Neural cell (in vitro differentiated cells): ENCODE results near the gene IGIP. TPM values are rescaled to one million over a fixed set of nuclear protein-coding genes. Genes with fewer than 3 reads are reported as not detected.

Experiments
- H2AFZ ChIP-seq: fragments of 200-600, 300-800 bp; sonication (generic), shearing (Covaris generic); 2 replicates; pipeline ENCODE4 v1.6.0; 2014; ENCODE audit warnings: low read depth, mild to moderate bottlenecking, antibody characterized with exemption, low read length, moderate library complexity
- H3F3A ChIP-seq: fragments of 200-600 bp; shearing (Covaris generic); 2 replicates; pipeline ENCODE4 v1.6.1; 2016; ENCODE audit warnings: mild to moderate bottlenecking, moderate library complexity, mixed read lengths, antibody characterized with exemption, low read length; ENCODE audit not compliant: insufficient read depth, poor library complexity, severe bottlenecking
- H3K27ac ChIP-seq: fragments of 200-600, 300-800 bp; sonication (generic), shearing (Covaris generic); 2 replicates; pipeline ENCODE4 v1.5.1; 2014; ENCODE audit warnings: mild to moderate bottlenecking, low read length, moderate library complexity
- H3K27me3 ChIP-seq: fragments of 300-800, 200-600 bp; sonication (generic), shearing (Covaris generic); 2 replicates; pipeline ENCODE4 v1.6.0; 2014; ENCODE audit warnings: mild to moderate bottlenecking, low read depth, low read length, moderate library complexity; ENCODE audit not compliant: insufficient read depth
- H3K36me3 ChIP-seq: fragments of 300-800, 200-600 bp; sonication (generic), shearing (Covaris generic); 2 replicates; pipeline ENCODE4 v1.5.1; 2014; ENCODE audit warnings: mild to moderate bottlenecking, antibody characterized with exemption, low read length, moderate library complexity; ENCODE audit not compliant: insufficient read depth
- H3K4me2 ChIP-seq: fragments of 300-800, 200-600 bp; sonication (generic), shearing (Covaris generic); 2 replicates; pipeline ENCODE4 v1.6.0; 2014; ENCODE audit warnings: mild to moderate bottlenecking, low read length
- H3K4me3 ChIP-seq: fragments of 300-800, 200-600 bp; sonication (generic), shearing (Covaris generic); 2 replicates; pipeline ENCODE4 v1.5.1; 2014; ENCODE audit warnings: mild to moderate bottlenecking, low read length, moderate library complexity
- H3K79me2 ChIP-seq: fragments of 200-600 bp; shearing (Covaris generic); replicated peaks from 2 replicates; pipeline ENCODE4 v1.6.0; 2014; ENCODE audit warnings: mild to moderate bottlenecking, low read length, moderate library complexity; ENCODE audit not compliant: insufficient read depth
- H3K9ac ChIP-seq: fragments of 300-800, 200-600 bp; sonication (generic), shearing (Covaris generic); 2 replicates; pipeline ENCODE4 v1.6.1; 2016; ENCODE audit warnings: mild to moderate bottlenecking, low read length, mixed read lengths
- H3K9me2 ChIP-seq: fragments of 200-600 bp; shearing (Covaris generic); 2 replicates; pipeline ENCODE4 v1.6.1; 2016; ENCODE audit warnings: mild to moderate bottlenecking, low read length, mixed read lengths; ENCODE audit not compliant: insufficient read depth
- H3K9me3 ChIP-seq: fragments of 200-600, 300-800 bp; sonication (generic), shearing (Covaris generic); 2 replicates; pipeline ENCODE4 v1.6.1; 2016; ENCODE audit warnings: mild to moderate bottlenecking, mixed run types, low read length, moderate library complexity, mixed read lengths
- H4K20me1 ChIP-seq: fragments of 200-600 bp; shearing (Covaris generic); 2 replicates; pipeline ENCODE4 v1.6.1; 2016; ENCODE audit warnings: mild to moderate bottlenecking, mixed run types; ENCODE audit not compliant: insufficient read depth
- EP300 ChIP-seq: fragments of 450-650 bp; conservative IDR thresholded peaks from 2 replicates; pipeline ENCODE4 v1.6.1; 2014; ENCODE audit warnings: antibody characterized with exemption, mild to moderate bottlenecking, moderate library complexity; ENCODE audit not compliant: poor library complexity, severe bottlenecking
- EZH2 ChIP-seq: fragments of 200-600, 300-800 bp; shearing (Covaris generic), sonication (generic); IDR thresholded peaks from 2 replicates; pipeline ENCODE4 v1.6.1; 2014; ENCODE audit warnings: antibody characterized with exemption, low read length, borderline replicate concordance, mild to moderate bottlenecking; ENCODE audit not compliant: insufficient read depth, poor library complexity, severe bottlenecking
- MXI1 ChIP-seq: fragments of 450-650 bp; conservative IDR thresholded peaks from 2 replicates; pipeline ENCODE4 v1.6.1; 2014; ENCODE audit warnings: antibody characterized with exemption, mild to moderate bottlenecking; ENCODE audit not compliant: poor library complexity, severe bottlenecking
- POLR2AphosphoS5 ChIP-seq: IDR thresholded peaks from 2 replicates; pipeline ENCODE4 v1.6.1; 2012
- RAD21 ChIP-seq: fragments of 450-650 bp; conservative IDR thresholded peaks from 2 replicates; pipeline ENCODE4 v1.6.1; 2014; ENCODE audit warnings: antibody characterized with exemption, mild to moderate bottlenecking, moderate library complexity
- SMC3 ChIP-seq: fragments of 450-650 bp; conservative IDR thresholded peaks from 2 replicates; pipeline ENCODE4 v1.6.1; 2014; ENCODE audit warnings: antibody characterized with exemption, mild to moderate bottlenecking, moderate library complexity; ENCODE audit not compliant: poor library complexity
- TAF1 ChIP-seq: IDR thresholded peaks from 2 replicates; pipeline ENCODE4 v1.6.1; 2012; ENCODE audit warnings: low read depth
- polyA plus RNA-seq: library from polyadenylated mRNA; depleted of rRNA; stranded (reverse); fragments of >200 nt; gene quantifications from 2 replicates; pipeline ENCODE4 v1.2.3, GENCODE V29; 2014
- TF ChIP-seq, protein P1 (sequence below): IDR thresholded peaks from 2 replicates; pipeline ENCODE4 v1.6.1; 2012; ENCODE audit warnings: borderline replicate concordance
- TF ChIP-seq, protein P2 (sequence below): fragments of 450-650 bp; IDR thresholded peaks from 2 replicates; pipeline ENCODE4 v1.5.1; 2014; ENCODE audit warnings: antibody characterized with exemption, mild to moderate bottlenecking, moderate library complexity; ENCODE audit not compliant: poor library complexity, severe bottlenecking

IGIP gene
- polyA plus RNA-seq, 1 donor from 2014 or later: 4.4 TPM

DNA sequence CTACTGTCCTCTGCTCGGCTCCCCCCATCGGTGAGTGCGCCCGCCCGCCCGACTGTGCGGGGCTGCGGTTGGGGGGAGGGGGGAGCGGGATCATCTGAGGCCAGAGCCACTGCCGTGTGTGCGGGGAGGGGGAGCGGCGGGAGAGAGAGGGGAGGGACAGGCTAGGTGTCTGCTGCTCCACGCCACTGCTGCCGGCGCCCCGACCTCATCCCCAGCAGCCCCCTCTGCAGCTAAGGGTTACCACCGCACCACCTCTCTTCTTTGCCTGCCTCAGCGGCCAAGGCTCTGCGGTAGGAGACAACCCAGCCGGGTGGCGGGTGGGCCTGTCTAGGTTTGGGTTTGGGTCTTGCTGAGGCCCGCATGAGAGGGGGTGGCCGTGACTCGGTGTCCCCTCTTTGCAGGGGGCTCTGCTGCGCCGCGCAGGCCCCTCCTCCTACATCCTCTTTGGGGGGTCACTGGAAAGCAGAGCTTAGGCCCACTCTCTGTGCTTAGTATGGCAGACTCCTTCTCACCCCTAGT, 12.5 kb upstream of the IGIP start:
- Histone ChIP-seq H3K4me3 (peak overlapping the region; percentile 84), H4K20me1 (peaks cover 3% of the 10 kb centered on the region), H3K27me3 (peaks cover 64% of the 10 kb centered on the region), H3F3A (no peaks in the 10 kb centered on the region), H3K27ac (no peak overlapping the region), H3K4me2 (peak overlapping the region; percentile 45), H3K79me2 (peaks cover 13% of the 10 kb centered on the region), H3K36me3 (no peaks in the 10 kb centered on the region), H3K9me2 (no peaks in the 10 kb centered on the region), H2AFZ (no peak overlapping the region), H3K9ac (peak overlapping the region; percentile 70), H3K9me3 (no peaks in the 10 kb centered on the region)
- TF ChIP-seq POLR2AphosphoS5 (no peak), RAD21 (no peak), MXI1 (no peak), EZH2 (peak; percentile 37), SMC3 (no peak)
- TF ChIP-seq, protein P1, sequence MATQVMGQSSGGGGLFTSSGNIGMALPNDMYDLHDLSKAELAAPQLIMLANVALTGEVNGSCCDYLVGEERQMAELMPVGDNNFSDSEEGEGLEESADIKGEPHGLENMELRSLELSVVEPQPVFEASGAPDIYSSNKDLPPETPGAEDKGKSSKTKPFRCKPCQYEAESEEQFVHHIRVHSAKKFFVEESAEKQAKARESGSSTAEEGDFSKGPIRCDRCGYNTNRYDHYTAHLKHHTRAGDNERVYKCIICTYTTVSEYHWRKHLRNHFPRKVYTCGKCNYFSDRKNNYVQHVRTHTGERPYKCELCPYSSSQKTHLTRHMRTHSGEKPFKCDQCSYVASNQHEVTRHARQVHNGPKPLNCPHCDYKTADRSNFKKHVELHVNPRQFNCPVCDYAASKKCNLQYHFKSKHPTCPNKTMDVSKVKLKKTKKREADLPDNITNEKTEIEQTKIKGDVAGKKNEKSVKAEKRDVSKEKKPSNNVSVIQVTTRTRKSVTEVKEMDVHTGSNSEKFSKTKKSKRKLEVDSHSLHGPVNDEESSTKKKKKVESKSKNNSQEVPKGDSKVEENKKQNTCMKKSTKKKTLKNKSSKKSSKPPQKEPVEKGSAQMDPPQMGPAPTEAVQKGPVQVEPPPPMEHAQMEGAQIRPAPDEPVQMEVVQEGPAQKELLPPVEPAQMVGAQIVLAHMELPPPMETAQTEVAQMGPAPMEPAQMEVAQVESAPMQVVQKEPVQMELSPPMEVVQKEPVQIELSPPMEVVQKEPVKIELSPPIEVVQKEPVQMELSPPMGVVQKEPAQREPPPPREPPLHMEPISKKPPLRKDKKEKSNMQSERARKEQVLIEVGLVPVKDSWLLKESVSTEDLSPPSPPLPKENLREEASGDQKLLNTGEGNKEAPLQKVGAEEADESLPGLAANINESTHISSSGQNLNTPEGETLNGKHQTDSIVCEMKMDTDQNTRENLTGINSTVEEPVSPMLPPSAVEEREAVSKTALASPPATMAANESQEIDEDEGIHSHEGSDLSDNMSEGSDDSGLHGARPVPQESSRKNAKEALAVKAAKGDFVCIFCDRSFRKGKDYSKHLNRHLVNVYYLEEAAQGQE: no peak

DNA sequence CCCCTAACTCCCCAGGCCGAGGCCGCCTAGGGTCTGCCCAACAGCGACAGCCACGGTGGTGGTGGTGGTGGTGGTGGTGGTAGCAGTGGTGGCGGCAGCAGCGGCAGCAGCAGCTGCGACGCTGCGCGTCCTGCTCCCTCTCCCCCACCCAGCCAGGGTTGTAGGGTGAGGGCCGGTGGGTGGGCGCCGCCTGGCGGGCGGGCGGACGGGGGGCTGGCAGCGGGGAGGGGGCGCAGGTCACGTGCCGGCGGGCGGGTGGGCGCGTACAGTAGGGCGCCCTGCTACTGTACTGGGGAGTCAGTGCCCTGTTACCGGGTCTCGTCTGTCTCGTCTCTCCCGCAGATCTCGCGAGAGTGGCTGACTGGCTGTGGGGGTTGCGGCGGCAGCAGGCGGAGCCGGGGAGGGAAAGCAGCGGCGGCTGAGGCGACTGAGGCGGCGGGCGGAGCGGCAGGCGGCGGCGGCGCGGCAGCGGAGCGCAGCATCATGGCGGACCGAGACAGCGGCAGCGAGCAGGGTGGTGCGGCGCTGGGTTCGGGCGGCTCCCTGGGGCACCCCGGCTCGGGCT, 12.0 kb upstream of the IGIP start, which contains the start of gene PURA:
Gene PURA (plus strand): TSS at position 411 of the 565 bp plus-strand sequence. CDS start 73 bp downstream, at position 484.
- Histone ChIP-seq H3K9ac (peak within 1 kb of the TSS; percentile 70), H3K9me3 (no peaks in the 10 kb centered on the region), H3K36me3 (no peaks in the 10 kb centered on the region), H3K79me2 (peaks cover 13% of the 10 kb centered on the region), H3K4me2 (peak within 1 kb of the TSS; percentile 77), H3K9me2 (no peaks in the 10 kb centered on the region), H2AFZ (no peak within 1 kb of the TSS), H3K4me3 (peak within 1 kb of the TSS; percentile 84), H3F3A (no peaks in the 10 kb centered on the region), H4K20me1 (peaks cover 3% of the 10 kb centered on the region), H3K27ac (peak within 1 kb of the TSS; percentile 36), H3K27me3 (peaks cover 59% of the 10 kb centered on the region)
- peak; percentile 3 for TF ChIP-seq SMC3
- peak; percentile 34 for TF ChIP-seq MXI1
- TF ChIP-seq POLR2AphosphoS5: peak; percentile 75
- TF ChIP-seq, protein P2, sequence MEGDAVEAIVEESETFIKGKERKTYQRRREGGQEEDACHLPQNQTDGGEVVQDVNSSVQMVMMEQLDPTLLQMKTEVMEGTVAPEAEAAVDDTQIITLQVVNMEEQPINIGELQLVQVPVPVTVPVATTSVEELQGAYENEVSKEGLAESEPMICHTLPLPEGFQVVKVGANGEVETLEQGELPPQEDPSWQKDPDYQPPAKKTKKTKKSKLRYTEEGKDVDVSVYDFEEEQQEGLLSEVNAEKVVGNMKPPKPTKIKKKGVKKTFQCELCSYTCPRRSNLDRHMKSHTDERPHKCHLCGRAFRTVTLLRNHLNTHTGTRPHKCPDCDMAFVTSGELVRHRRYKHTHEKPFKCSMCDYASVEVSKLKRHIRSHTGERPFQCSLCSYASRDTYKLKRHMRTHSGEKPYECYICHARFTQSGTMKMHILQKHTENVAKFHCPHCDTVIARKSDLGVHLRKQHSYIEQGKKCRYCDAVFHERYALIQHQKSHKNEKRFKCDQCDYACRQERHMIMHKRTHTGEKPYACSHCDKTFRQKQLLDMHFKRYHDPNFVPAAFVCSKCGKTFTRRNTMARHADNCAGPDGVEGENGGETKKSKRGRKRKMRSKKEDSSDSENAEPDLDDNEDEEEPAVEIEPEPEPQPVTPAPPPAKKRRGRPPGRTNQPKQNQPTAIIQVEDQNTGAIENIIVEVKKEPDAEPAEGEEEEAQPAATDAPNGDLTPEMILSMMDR: peak; percentile 40
- TF ChIP-seq TAF1: peak; percentile 54
- no peak for TF ChIP-seq RAD21
- TF ChIP-seq, protein P1: peak; percentile 63
- TF ChIP-seq EZH2: peak; percentile 13
- TF ChIP-seq EP300: peak; percentile 29
